KG1 (cell line): ENCODE results near the gene CAPS.

Experiments
- DNase-seq: peaks from one replicate; lab custom pipeline; 2025; lab: John Stamatoyannopoulos, UW

The CAPS gene

GRCh38 chr19:5891938-5892771, 21.9 kb upstream of the CAPS start:
- no peak for DNase-seq

GRCh38 chr19:5892772-5893275, 21.2 kb upstream of the CAPS start:
- no peak for DNase-seq

GRCh38 chr19:5893296-5893903, 20.7 kb upstream of the CAPS start:
- no peak for DNase-seq

GRCh38 chr19:5893907-5894703, 19.9 kb upstream of the CAPS start:
- DNase-seq: no peak

- DNase-seq: no peak
Measured at GRCh38 chr19:5894704-5895349, 19.2 kb upstream of the CAPS start.

GRCh38 chr19:5895409-5895808, 18.6 kb upstream of the CAPS start:
- DNase-seq: no peak

GRCh38 chr19:5895890-5896289, 18.2 kb upstream of the CAPS start:
- no peak for DNase-seq

- no peak for DNase-seq
Measured at GRCh38 chr19:5896365-5897076, 17.5 kb upstream of the CAPS start.

GRCh38 chr19:5897189-5897969, 16.7 kb upstream of the CAPS start:
- no peak for DNase-seq

- DNase-seq: no peak
Measured at GRCh38 chr19:5899728-5900526, 14.1 kb upstream of the CAPS start.

- no peak for DNase-seq
Measured at GRCh38 chr19:5900976-5901375, 13.1 kb upstream of the CAPS start.

GRCh38 chr19:5903056-5903623, 10.9 kb upstream of the CAPS start:
- DNase-seq: peak; percentile 18

GRCh38 chr19:5903624-5904351, 10.3 kb upstream of the CAPS start, which contains the start of gene NDUFA11:
Gene NDUFA11, minus strand, starts transcription at chr19:5903790. Its CDS starts 82 bp downstream, at chr19:5903708.
- peak; percentile 98 for DNase-seq

GRCh38 chr19:5904352-5905113, 9.5 kb upstream of the CAPS start, which contains the start of gene VMAC:
Gene VMAC, plus strand, starts transcription at chr19:5904872. Its CDS starts 19 bp downstream, at chr19:5904891.
- peak; percentile 99 for DNase-seq

- DNase-seq: no peak
Measured at GRCh38 chr19:5905114-5905778, 8.8 kb upstream of the CAPS start.

- DNase-seq: no peak
Measured at GRCh38 chr19:5907241-5907640, 6.8 kb upstream of the CAPS start.

GRCh38 chr19:5908773-5909442, 5.1 kb upstream of the CAPS start:
- DNase-seq: no peak
